ENCODE results near the gene SIGLEC11.
"Not testable (repeated sequence)": the region's sequence is repeated elsewhere in the genome, so short reads cannot be mapped to it uniquely, and the experiment has no call there.

SIGLEC11 gene

DNA sequence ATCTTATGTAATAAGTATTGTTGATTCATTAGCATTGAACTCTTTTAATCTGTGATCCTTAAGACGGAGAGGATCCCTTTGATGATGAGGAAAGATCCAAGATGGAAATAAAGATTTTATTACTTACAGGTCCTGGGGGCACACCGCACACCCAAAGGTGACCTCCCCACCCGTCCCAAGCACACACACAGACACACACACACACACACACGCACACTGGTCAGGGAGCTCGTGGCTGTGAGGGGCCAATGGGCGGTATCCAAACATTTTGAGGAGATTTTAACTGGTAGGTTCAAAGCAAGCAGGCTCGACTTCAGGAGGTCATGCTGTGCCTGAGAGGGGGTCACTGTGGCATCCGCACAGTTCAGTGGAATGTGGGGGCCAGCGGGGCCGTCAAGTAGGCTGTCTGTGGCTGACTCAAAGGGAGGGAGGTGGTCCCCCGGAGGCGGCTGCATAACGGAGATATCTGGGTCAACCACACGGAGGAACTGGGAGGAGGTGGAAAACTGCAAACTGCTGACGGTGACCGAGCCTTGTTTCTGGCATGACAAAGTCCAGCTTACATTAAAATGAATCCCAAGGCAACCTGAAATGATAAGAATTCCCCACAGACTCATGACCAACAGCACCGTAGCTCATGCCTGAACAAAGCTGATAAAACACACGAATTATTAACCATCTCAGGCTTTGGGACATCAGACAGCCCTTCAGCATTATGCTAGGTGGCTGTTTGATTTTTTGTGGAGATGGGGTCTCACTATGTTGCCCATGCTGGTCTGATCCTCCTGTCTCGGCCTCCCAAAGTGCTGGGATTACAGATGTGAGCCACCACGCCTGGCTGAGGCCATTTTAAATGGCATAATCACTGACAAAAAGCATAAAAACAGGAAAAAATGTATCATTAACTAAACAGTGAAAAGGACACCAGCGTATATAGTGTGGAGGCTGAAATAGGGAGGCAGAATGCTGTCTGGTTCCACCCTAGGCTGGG is 20.9 kb upstream of the SIGLEC11 start:
- no peak for DNase-seq

DNA sequence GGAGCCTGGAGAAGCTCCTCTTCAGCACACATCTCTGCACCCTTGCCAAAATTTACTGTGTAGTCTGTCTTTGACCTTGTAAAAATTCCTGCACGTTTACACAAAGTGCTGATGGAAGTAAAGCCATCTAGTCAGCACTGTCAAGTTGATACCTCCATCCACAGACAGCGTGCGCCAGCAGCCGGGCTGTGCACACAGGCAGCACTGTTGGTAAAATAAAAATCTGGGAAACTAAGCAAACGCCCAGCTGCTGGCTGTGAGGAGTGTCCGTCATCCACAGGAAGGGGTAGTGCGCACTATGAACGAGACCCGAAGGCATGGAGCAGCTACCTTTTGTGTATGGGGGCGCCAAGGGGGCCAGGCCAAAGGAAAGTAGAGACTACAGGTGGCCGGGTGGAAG is 17.4 kb upstream of the SIGLEC11 start:
- DNase-seq: no peak

DNA sequence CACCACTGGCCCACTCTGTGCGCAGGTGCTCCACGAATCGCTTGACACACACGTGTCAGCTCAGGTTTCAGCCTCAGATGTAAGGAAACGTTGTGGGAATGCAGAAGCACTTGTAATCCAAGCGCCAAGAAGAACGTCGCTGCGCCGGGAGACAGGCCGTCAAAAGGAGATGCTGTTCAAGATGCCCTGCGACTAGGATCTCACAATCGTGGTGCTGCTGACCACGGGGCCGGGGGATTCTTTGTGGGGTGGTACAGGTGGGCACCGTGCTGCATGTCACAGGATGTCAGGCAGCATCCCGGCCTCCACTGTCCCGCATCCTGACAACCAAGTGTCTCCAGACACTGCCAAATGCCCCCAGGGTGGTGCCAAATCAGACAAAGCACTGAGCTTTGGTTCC is 16.9 kb upstream of the SIGLEC11 start:
- no peak for DNase-seq

DNA sequence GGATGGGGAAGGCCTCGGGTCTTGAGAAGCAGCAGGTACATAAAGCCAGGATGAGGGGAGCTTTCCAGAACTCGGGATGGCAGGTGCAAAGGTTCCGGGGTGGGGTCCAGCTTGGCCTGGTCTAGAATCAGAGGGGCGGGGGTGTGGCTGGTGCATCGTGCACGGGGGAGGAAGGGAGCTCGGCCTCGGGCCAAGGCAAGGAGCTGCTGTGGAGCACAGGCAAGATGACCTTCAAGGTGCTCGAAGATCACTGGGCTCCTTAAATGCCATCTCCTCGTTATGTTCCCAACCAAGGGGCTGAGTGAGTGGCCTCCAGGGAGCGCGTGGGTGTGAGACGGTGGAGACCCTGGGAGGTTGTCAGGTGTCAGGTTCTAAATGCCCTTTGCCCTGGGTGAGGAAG is 16.1 kb upstream of the SIGLEC11 start:
- no peak for DNase-seq

DNA sequence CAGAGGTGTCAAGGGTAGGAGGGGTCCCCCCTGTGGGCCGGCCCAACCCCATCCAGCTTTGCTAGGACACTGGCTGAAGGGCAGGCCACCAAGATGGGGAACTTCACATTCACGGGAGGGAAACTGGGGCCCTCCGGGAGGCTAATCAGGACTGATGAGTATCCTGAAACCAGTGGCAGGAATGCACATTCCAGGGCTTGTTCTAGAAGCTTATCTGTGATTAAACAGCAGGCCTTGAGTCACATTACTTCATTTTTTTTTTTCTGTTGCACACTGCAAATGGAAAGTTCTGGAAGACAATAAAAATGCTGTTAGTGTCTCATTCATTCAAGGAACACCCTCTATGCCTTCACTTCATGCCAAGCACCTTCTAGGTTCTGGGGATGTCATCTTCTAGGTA is 15.5 kb upstream of the SIGLEC11 start:
- no peak for DNase-seq

DNA sequence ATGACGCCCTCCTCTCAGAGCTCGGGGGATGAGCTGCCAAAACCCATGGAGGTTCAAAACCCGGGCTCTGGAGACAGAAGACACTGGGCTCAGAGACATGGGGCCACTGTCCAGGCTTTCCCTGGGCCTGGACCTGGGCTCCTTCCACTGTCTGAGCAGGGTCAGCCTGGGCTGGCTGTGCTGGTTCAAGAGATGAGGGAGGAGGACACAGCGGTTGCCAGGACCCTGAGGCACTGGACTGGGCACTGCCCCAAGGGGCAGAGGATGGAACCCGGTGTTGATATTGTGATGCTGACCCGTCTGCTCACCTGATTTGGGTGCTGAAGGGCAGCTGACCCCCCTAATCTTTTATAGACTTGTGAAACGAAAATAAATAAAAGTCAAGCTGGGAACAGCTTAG is 14.1 kb upstream of the SIGLEC11 start:
- no peak for DNase-seq

DNA sequence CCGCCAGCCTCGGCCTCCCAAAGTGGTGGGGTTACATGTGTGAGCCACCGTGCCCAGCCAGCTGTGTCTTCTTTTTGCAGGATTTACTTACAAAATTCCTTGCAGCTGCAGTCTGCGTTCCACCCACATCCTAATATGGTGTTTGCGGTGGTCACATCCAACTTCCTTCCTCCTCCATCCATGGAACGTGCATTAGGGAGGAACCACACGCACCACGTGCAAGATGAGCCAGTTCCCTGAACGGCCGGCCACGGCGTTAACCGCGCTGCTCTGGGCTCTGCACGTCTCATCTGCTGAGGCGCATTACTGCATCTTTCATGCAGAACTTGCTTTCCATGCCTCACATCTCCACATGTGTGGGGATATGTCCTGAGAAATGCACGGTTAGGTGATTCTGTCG is 13.0 kb upstream of the SIGLEC11 start:
- DNase-seq: no peak

DNA sequence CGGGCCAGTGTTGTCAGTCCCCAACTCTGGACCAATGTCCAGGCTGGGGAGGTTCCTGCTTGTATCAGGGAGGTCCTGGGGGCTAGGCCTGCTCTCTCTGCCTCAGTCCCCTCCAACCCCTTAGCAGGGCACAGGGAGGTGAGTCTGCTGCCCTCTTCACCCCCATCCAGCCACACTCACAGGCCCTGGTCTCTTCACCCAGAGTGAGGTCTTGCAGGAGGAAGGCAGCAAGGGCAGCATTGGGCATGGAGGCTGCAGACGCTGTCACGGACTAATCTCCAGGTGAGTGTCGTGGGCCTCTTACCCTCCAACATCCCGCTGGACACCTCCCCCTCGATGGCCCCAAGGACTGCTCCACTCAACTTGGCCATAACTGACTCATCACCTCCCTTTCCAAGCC is 11.9 kb upstream of the SIGLEC11 start:
- no peak for DNase-seq

DNA sequence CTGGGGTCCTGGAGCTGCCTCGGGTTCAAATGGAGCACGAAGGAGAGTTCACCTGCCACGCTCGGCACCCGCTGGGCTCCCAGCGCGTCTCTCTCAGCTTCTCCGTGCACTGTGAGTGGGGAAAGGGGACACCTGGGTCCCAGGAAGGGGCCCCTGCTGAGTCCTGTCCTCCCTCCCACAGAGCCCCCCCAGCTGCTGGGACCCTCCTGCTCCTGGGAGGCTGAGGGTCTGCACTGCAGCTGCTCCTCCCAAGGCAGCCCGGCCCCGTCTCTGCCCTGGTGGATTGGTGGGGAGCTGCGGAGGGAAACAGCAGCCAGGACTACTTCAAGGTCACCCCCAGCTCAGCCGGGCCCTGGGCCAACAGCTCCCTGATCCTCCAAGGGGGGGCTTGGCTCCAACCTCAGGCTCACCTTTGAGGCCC is 11.0 kb upstream of the SIGLEC11 start:
- DNase-seq: no peak

DNA sequence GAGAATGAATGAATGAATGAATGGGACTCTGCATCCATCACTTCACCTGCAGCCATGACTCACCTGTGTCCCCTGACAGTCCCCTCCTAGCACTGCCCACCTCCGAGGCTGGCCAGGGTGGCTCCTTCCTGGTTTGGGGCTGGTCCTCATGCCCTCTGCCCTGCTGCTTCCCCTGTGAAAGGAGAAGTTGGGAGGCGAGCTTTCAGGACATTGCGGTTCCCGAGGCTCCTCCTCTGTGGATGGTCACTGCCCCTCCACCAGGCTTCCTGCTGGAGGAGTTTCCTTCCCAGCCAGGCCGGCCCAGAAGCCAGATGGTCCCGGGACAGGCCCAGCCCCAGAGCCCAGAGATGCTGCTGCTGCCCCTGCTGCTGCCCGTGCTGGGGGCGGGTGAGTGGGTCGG is 8.4 kb upstream of the SIGLEC11 start:
- DNase-seq: not testable (repeated sequence)

DNA sequence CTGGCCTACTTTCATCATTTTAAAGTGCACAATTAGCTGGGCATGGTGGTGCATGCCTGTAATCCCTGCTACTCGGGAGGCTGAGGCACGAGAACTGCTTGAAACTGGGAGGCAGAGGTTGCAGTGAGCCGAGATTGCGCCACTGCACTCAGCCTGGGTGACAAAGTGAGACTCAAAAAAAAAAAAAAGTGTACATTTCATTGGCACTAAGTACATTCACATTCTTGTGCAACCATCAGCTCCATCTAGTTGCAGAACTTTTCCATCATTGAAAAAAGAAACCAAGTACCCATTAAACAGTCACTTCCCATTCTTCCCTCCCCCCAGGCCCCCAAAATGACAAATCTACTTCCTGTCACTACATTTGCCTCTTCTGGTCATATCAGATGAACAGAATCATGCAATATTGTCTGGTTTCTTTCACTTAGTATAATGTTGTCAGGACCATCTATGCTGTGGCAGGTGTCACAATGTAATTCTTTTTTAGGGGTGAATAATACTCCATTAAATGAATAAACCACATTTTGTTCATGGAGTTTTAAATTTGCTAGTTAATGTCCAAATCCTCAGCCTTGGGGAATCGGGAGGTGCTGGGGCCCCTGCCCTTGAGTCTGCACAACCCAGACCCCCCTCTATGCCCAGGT is 7.4 kb upstream of the SIGLEC11 start:
- DNase-seq: no peak

DNA sequence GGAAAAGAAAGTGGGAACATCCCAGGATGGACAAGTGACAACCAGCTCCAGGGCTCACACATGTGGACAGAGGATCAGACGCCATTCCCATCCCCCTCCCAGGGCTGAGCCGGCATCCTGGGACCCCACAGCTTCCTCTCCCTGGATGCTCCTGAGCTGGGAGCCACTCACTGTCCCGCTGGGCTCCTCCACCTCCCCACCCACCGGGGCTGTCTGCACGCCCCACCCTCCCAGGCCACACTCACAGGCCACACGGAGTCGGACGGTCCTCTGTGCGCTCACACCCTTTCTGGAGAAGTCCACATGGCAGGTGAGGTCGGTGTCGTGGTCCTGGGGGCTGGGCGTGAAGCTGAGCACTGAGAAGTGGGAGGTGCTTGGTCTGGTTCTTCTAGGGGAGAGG is 1.1 kb downstream of the SIGLEC11 start:
- DNase-seq: not testable (repeated sequence)

DNA sequence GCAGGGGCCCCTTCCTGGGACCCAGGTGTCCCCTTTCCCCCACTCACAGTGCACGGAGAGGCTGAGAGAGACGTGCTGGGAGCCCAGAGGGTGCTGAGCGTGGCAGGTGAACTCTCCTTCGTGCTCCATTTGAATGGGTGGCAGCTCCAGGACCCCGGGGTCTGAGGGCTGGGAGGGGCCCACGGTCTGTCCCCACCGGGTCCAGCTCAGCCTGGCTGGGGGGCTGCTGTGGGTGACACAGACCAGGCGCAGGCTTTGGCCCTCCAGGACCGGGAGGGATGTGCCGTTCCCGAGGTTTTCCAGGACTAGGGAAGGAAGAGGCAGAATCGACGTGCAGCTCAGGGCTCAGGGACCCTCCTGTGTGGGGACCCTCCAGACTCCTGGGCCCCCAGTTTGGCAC is 2.4 kb downstream of the SIGLEC11 start:
- DNase-seq: not testable (repeated sequence)

DNA sequence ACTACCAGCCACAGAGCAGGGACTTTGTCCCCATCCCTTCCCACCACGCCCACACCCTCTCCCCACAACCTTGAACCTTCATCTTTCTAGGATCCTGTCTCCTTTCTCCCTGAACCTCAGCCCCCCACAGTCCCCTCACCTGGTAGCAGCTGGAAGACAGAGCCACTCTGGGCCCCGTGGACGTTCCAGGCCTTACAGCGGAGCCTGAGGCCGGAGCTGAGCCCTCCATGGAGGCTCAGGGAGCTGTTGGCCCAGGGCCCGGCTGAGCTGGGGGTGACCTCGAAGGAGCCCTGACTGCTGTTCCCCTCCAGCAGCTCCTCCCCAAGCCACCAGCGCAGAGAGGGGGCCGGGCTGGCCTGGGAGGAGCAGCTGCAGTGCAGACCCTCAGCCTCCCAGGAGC is 2.8 kb downstream of the SIGLEC11 start:
- not testable (repeated sequence) for DNase-seq

DNA sequence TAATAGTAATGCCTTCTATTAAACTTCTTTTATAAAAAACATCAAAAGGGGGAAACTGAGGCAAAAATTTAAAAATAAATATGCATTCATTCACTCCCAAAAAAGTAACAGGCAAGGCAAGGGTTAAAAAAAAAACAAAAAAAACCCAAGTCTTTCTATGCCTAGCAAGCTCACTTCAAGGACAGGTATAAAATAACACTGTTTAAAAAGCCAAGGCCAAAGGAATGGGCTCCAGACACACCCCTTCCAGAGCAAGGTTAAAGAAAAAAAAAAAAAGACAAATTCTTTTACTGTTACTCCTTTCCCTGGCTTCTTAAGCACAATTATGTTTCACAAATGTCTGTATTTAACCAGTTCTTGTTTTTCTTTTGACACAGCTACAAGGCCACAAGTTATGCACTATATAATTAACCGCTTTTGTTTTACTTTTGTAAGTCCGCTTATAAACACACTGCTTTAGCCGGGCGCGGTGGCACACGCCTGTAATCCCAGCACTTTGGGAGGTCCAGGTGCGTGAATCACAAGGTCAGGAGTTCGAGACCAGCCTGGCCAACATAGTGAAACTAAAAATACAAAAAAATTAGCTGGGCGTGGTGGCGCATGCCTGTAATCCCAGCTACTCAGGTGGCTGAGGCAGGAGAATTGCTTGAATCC is 3.6 kb downstream of the SIGLEC11 start:
- no peak for DNase-seq

DNA sequence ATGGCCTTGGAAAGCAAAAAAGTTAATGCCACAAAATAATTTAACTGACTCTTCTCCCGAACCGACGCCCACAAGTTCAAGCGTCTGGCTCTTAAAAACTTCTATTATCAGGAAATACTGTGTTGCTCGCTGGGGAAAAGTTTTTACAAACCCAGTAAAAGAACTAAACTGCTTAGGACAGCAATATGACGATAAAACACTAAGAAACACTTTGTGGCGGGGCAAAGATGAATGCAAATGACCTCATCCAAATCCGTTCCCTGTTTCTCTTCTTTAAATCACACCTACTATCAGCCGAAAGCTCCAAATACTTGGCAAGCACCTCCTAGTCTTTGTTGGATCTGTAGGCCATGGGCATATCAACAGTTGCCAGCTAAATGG is 4.9 kb downstream of the SIGLEC11 start:
- no peak for DNase-seq

DNA sequence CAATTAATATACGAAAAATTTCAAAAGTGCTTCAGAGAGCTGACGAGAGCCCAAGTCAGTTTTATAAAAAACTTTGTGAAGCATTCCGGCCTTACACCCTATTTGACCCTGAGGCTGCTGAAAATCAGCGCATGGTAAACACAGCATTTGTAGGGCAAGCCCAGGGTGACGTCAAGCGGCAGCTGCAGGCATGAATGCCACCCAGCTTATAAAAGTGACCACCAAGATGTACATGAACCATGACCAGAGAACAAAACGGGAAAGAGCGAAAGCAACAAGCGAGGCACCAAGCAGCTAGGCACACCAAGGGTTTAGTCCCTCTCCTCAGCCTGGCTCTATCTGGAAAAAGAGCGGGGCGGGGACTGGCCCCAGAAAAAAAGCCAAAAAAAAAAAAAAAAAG is 6.0 kb downstream of the SIGLEC11 start:
- DNase-seq: no peak

DNA sequence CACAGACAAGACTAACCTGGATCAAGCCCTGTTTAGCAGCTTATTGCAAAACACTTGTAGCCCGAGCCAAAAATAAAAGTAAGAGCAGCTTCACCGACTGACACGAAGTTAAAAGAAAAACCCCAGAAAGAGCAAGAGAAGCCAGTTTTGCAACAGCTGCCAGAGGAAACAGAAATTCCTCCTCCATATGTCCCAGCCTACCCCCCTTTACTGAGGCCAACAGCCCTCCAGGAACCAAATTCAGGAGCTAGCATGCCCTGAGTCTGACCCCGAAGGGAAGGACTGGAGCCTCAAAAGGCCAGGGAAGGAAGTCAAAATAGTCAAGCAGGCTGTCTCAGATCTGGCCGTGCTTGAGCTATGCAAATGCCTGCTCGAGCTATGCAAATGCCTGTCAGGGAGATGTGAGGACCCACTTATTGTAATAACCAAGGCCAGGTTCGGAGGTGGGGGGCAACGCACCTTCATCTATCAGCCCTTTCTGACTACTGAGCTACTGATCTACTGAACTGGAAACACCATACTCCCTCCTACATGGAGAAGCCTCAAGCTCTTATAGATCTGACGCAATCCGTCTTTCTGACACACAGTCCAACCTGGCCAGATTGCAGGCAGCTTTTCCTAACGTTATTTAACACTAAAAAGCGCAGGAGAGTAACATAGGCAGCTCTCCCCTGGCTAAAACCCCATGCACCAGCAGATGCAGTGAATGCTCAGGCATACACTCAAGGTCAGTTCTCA is 6.7 kb downstream of the SIGLEC11 start:
- no peak for DNase-seq

DNA sequence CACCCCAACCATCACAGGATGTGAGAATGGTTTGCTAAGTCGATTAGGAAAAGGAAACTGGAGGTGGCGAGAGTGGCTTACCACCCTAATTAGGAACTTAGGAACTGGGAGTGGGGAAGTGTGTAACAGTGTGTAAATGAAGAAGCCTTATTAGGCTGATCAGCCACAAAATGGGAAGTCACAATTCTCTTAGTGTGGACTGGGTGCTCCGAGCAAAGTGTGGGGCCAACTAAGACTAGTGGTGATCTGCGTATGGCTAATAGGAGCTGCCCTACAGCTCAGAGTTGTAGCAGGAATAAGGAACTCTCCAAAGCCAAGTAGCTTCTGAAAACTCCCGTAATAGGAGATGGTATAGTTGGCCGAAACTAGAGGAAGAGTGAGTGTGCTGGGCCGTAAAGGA is 7.6 kb downstream of the SIGLEC11 start:
- no peak for DNase-seq

DNA sequence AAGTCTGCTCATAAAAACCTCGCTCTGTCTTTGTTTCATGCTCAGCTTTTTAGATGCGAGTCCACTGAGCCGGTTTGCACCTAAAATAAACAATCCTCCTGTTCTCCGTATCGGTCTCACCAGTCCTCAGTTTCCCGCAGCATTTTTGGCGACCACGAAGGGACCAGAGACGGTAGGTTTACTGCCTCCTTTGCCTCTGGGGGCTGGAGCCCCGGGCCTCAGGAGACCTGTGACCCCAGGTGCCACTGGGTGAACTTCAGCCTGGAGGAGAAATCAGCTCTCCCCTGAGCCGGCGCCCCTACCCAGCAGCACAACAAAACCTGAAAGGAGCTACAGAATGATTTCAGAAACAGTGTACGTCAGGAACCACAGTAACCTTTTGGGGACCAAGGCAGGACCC is 8.1 kb downstream of the SIGLEC11 start:
- no peak for DNase-seq

DNA sequence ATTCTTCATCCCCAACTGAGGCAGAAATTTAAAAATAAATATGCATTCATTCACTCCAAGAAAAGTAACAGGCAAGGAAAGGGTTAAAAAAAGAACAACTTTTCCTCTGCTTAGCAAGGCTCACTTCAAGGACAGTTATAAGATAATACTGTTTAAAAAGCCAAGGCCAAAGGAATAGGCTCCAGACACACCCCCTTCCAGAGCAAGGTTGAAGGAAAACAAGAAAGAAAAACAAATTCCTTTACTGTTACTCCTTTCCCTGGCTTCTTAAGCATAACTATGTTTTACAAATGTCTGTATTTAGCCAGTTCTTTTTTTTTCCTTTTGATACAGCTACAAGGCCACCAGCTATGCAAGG is 8.5 kb downstream of the SIGLEC11 start:
- no peak for DNase-seq

DNA sequence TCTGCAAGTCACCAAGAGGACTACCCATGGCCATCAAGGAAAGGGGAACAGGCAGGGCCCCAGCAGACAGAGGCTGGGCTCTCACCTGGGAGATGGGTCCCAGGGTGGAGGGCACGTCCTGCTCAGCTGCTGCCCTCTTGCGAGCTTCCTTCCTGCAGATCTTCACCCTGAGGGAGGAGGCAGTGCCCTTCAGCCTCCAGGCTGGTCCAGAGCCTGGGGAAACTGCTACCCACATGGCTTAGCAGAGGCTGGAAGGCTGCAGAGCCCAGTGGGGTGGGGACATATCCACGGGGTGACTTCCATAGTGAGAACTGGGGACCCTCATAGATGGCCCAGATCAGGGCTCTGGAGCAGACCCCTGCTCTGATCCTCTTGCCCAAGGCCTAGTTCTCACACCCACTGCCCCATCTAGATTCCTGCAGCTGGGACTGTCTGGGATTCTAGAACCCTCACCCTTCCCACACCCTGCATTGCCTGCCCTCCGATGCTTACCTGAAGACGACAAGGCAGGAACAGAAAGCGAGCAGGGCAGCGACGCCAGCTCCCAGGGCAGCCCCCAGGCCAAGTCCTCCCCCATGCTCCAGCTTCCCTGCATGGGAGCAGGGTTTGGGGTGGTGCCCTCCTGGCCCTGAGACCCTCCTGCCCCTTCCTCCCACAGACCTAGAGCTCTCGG is 9.0 kb downstream of the SIGLEC11 start:
- DNase-seq: no peak

Measured in activated CD4-positive, alpha-beta T cell treated with anti-CD3 and anti-CD28 coated beads for 48 hours (primary cell).